ENCODE data around the gene NRP2.

The NRP2 gene

DNA sequence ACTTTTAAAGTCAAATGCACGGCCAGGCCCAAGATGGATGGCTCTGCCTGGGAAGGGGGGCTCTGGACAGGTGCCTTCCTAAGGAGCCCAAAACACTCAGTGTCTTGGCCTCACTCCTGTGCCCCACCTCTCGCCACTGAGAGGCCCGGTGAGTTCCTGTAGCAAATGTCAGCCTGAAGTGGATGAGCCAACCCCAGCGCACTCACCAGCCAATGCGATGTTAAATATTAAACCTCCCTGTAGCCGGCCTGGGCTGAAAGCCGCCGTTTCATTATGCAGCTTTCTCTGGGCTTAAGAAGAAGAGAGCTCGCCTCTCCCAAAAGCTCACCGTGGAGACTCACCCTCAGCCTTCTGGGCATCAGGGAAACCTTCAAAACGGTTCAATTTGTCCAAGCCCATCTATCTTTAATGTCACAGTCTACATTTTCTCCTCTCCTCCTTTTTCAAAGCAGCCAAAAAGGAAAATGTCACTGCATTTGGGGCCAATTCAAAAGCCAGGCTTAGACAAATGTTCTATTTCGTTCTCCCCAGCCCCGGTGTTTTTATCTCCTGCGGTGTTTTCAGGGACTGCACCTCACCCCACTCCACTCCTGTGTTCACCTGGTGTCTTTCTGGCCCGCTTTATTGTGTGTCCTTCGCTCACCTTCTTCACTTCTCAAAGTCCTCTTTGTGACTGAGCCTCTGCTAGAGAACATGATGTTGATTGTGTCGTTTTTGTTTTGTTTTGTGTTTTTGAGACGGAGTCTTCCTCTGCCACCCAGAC is 124.0 kb downstream of the NRP2 start:
- Histone ChIP-seq H3K36me3 (ENCODE audit: insufficient read depth, insufficient read length, low read length) (no peaks in the 10 kb centered on the region), H3K4me1 (ENCODE audit: insufficient read depth, insufficient read length) (peaks cover 2% of the 10 kb centered on the region), H3K4me3 (ENCODE audit: insufficient read length, low read depth) (no peak overlapping the region), H3K27me3 (ENCODE audit: insufficient read depth, insufficient read length) (no peaks in the 10 kb centered on the region), H3K9ac (ENCODE audit: insufficient read length, low read depth) (no peak overlapping the region), H3K9me3 (ENCODE audit: insufficient read depth, low read length) (no peaks in the 10 kb centered on the region)
- no peak for DNase-seq (ENCODE audit: low read depth, low spot score)
- TF ChIP-seq ZNF274 (IDR thresholded peaks at IDR 0.05; ENCODE audit: low read depth, low read length) = no peak
- no peak for TF ChIP-seq SUZ12 (IDR thresholded peaks at IDR 0.05; ENCODE audit: extremely low read depth, insufficient read depth, insufficient read length)
- no peak for TF ChIP-seq YY1 (IDR thresholded peaks at IDR 0.05; ENCODE audit: insufficient read depth, insufficient read length)

- peaks cover 2% of the 10 kb centered on the region for H3K4me1 ChIP-seq (ENCODE audit: insufficient read depth, insufficient read length)
Measured at GRCh38 chr2:205807229-205807628, 124.9 kb downstream of the NRP2 start.

DNA sequence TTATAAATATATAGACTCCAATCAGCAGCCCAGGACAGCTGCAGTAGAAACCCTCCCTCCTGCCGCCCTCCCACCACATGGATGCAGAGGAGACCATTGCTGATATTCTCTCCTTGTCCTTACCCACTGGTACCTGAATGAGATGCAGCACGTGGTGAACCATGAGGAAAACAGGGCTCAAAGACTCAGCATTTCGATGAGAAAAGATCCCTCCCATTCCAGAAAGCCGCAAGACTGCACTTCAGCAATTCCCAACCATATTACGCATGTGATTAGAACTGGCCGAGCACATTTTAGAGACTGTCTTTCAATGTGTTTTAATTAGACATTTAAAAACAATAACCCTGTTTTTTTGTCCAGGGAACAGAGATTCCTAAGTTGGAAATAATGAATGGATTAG is 125.5 kb downstream of the NRP2 start:
- TF ChIP-seq YY1 (IDR thresholded peaks at IDR 0.05; ENCODE audit: insufficient read depth, insufficient read length) = no peak
- TF ChIP-seq SUZ12 (IDR thresholded peaks at IDR 0.05; ENCODE audit: extremely low read depth, insufficient read depth, insufficient read length) = no peak
- no peak for TF ChIP-seq ZNF274 (IDR thresholded peaks at IDR 0.05; ENCODE audit: low read depth, low read length)
- Histone ChIP-seq H3K9me3 (ENCODE audit: insufficient read depth, low read length) (no peaks in the 10 kb centered on the region), H3K9ac (ENCODE audit: insufficient read length, low read depth) (no peak overlapping the region), H3K4me1 (ENCODE audit: insufficient read depth, insufficient read length) (peaks cover 2% of the 10 kb centered on the region), H3K36me3 (ENCODE audit: insufficient read depth, insufficient read length, low read length) (no peaks in the 10 kb centered on the region), H3K27me3 (ENCODE audit: insufficient read depth, insufficient read length) (no peaks in the 10 kb centered on the region), H3K4me3 (ENCODE audit: insufficient read length, low read depth) (no peak overlapping the region)
- DNase-seq (ENCODE audit: low read depth, low spot score) = no peak

More at GRCh38 chr2:205807229-205807628, 124.9 kb downstream of the NRP2 start:
- Histone ChIP-seq H3K4me3 (ENCODE audit: insufficient read length, low read depth) (no peak overlapping the region), H3K27me3 (ENCODE audit: insufficient read depth, insufficient read length) (no peaks in the 10 kb centered on the region), H3K9ac (ENCODE audit: insufficient read length, low read depth) (no peak overlapping the region), H3K36me3 (ENCODE audit: insufficient read depth, insufficient read length, low read length) (no peaks in the 10 kb centered on the region), H3K9me3 (ENCODE audit: insufficient read depth, low read length) (no peaks in the 10 kb centered on the region)
- TF ChIP-seq YY1 (IDR thresholded peaks at IDR 0.05; ENCODE audit: insufficient read depth, insufficient read length) (no peak), ZNF274 (IDR thresholded peaks at IDR 0.05; ENCODE audit: low read depth, low read length) (no peak)
- no peak for DNase-seq (ENCODE audit: low read depth, low spot score)

DNA sequence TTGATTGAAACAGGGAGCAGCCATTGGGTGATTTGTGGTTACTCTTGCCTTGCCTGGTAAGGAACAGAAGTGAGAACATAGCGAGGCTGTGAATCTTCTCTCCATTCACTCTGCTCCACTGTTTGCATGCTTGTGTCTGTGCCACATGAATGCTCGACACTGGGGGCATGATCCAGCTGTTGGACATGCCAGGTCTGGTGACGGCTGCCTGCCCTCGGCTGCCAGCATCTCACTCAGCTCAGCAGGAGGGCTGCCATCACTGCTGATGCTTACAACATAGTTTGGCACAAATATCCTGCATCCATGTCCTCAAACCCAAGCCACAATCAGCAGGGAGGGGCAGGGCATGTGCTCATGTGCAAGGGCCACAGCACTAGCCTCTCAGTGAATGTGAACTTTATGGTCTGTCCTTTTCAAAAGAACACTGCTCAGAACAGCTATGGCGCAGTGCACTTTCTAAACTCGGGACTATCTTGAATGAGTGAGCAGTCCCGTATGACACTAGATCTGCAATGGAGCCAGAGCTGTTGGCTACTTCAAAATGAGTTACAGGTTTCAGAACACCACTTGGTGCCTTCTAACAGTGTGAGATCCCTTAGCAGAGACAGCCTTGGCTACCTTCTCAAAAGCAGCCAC is 126.3 kb downstream of the NRP2 start:
- no peaks in the 10 kb centered on the region for H3K36me3 ChIP-seq (ENCODE audit: insufficient read depth, insufficient read length, low read length)
- H3K9me3 ChIP-seq (ENCODE audit: insufficient read depth, low read length) = 0 out of 2 replicates have a peak, but pooled peaks cover 3% of the 10 kb centered on the region
- no peak overlapping the region for H3K9ac ChIP-seq (ENCODE audit: insufficient read length, low read depth)
- no peak for TF ChIP-seq ZNF274 (IDR thresholded peaks at IDR 0.05; ENCODE audit: low read depth, low read length)
- no peak for TF ChIP-seq SUZ12 (IDR thresholded peaks at IDR 0.05; ENCODE audit: extremely low read depth, insufficient read depth, insufficient read length)
- TF ChIP-seq YY1 (IDR thresholded peaks at IDR 0.05; ENCODE audit: insufficient read depth, insufficient read length) = no peak
- DNase-seq (ENCODE audit: low read depth, low spot score) = no peak
- no peak overlapping the region for H3K4me3 ChIP-seq (ENCODE audit: insufficient read length, low read depth)
- peaks cover 2% of the 10 kb centered on the region for H3K4me1 ChIP-seq (ENCODE audit: insufficient read depth, insufficient read length)
- H3K27me3 ChIP-seq (ENCODE audit: insufficient read depth, insufficient read length) = no peaks in the 10 kb centered on the region

GRCh38 chr2:205811387-205811786 is 129.1 kb downstream of the NRP2 start:
- DNase-seq (ENCODE audit: low read depth, low spot score) = no peak
- Histone ChIP-seq H3K36me3 (ENCODE audit: insufficient read depth, insufficient read length, low read length) (no peaks in the 10 kb centered on the region), H3K27me3 (ENCODE audit: insufficient read depth, insufficient read length) (no peaks in the 10 kb centered on the region), H3K4me1 (ENCODE audit: insufficient read depth, insufficient read length) (no peaks in the 10 kb centered on the region), H3K9ac (ENCODE audit: insufficient read length, low read depth) (no peak overlapping the region), H3K9me3 (ENCODE audit: insufficient read depth, low read length) (peaks cover 12% of the 10 kb centered on the region; the same call in 1 of the 2 replicates), H3K4me3 (ENCODE audit: insufficient read length, low read depth) (no peak overlapping the region)
- no peak for TF ChIP-seq ZNF274 (IDR thresholded peaks at IDR 0.05; ENCODE audit: low read depth, low read length)
- no peak for TF ChIP-seq SUZ12 (IDR thresholded peaks at IDR 0.05; ENCODE audit: extremely low read depth, insufficient read depth, insufficient read length)

- no peak for DNase-seq (ENCODE audit: low read depth, low spot score)
- TF ChIP-seq ZNF274 (IDR thresholded peaks at IDR 0.05; ENCODE audit: low read depth, low read length) (no peak), SUZ12 (IDR thresholded peaks at IDR 0.05; ENCODE audit: extremely low read depth, insufficient read depth, insufficient read length) (no peak), YY1 (IDR thresholded peaks at IDR 0.05; ENCODE audit: insufficient read depth, insufficient read length) (no peak)
- Histone ChIP-seq H3K27me3 (ENCODE audit: insufficient read depth, insufficient read length) (no peaks in the 10 kb centered on the region), H3K9me3 (ENCODE audit: insufficient read depth, low read length) (peaks cover 12% of the 10 kb centered on the region; the same call in 1 of the 2 replicates), H3K9ac (ENCODE audit: insufficient read length, low read depth) (no peak overlapping the region), H3K4me3 (ENCODE audit: insufficient read length, low read depth) (no peak overlapping the region), H3K4me1 (ENCODE audit: insufficient read depth, insufficient read length) (no peaks in the 10 kb centered on the region), H3K36me3 (ENCODE audit: insufficient read depth, insufficient read length, low read length) (no peaks in the 10 kb centered on the region)
Measured at GRCh38 chr2:205814039-205814364, 131.7 kb downstream of the NRP2 start.

DNA sequence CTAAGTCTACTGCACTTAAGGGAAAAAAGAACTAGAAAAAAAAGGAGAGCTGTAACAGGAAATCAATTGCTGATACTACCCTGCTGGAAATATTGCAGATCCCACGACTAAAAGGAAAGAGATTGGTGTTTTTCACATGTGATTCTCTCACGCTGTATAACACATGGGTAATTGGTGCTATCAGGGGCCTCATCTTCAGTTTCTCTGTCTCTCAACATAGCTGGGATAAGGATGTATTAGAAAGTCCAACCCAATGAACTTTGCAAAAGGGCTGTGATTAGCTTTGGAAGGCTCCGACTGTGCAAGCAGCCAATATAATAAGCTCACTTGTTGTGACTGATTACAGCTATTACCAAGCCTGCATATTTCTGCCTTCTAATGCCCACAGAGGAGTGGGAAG is 133.4 kb downstream of the NRP2 start:
- TF ChIP-seq SUZ12 (IDR thresholded peaks at IDR 0.05; ENCODE audit: extremely low read depth, insufficient read depth, insufficient read length) (no peak), ZNF274 (IDR thresholded peaks at IDR 0.05; ENCODE audit: low read depth, low read length) (no peak), YY1 (IDR thresholded peaks at IDR 0.05; ENCODE audit: insufficient read depth, insufficient read length) (no peak)
- Histone ChIP-seq H3K4me1 (ENCODE audit: insufficient read depth, insufficient read length) (no peaks in the 10 kb centered on the region), H3K9me3 (ENCODE audit: insufficient read depth, low read length) (peaks cover 12% of the 10 kb centered on the region; the same call in 1 of the 2 replicates), H3K4me3 (ENCODE audit: insufficient read length, low read depth) (no peak overlapping the region), H3K36me3 (ENCODE audit: insufficient read depth, insufficient read length, low read length) (no peaks in the 10 kb centered on the region), H3K27me3 (ENCODE audit: insufficient read depth, insufficient read length) (no peaks in the 10 kb centered on the region), H3K9ac (ENCODE audit: insufficient read length, low read depth) (no peak overlapping the region)
- DNase-seq (ENCODE audit: low read depth, low spot score) = no peak

Measured in NT2/D1 (cell line).